ENCODE measurements around the gene GPR160.

GPR160 gene

DNA sequence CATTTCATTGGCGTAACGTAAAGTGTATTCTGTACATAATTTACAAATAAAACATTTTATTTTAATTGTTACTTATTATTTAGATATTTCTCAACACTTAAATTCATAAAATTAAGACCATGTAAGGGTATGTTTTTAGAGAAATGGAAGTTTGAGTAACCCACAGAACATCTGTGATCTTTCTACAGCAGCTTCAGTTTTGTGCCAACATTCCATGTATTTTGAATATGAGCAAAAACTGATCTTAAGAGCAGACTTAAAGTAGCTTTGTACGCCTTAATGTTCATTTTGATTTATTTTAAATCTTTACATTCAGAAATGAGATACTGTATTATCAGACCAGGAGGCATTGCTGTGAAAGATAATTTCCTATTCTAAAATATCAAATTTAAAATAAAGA lies 44.0 kb upstream of the GPR160 start:
- H3K36me3 ChIP-seq (ENCODE audit: control insufficient read depth, insufficient read depth, low read length): no peaks in the 10 kb centered on the region
- H3K4me1 ChIP-seq: no peaks in the 10 kb centered on the region
- no peaks in the 10 kb centered on the region for H3K79me2 ChIP-seq
- no peaks in the 10 kb centered on the region for H3K9me3 ChIP-seq (ENCODE audit: control insufficient read depth, low read length)
- no peak overlapping the region for H3K4me2 ChIP-seq (ENCODE audit: low read length)
- H3K27me3 ChIP-seq (ENCODE audit: control insufficient read depth, insufficient read depth, low read length): no peaks in the 10 kb centered on the region
- H3K9ac ChIP-seq: no peak overlapping the region
- TF ChIP-seq, protein P1, sequence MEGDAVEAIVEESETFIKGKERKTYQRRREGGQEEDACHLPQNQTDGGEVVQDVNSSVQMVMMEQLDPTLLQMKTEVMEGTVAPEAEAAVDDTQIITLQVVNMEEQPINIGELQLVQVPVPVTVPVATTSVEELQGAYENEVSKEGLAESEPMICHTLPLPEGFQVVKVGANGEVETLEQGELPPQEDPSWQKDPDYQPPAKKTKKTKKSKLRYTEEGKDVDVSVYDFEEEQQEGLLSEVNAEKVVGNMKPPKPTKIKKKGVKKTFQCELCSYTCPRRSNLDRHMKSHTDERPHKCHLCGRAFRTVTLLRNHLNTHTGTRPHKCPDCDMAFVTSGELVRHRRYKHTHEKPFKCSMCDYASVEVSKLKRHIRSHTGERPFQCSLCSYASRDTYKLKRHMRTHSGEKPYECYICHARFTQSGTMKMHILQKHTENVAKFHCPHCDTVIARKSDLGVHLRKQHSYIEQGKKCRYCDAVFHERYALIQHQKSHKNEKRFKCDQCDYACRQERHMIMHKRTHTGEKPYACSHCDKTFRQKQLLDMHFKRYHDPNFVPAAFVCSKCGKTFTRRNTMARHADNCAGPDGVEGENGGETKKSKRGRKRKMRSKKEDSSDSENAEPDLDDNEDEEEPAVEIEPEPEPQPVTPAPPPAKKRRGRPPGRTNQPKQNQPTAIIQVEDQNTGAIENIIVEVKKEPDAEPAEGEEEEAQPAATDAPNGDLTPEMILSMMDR (IDR thresholded peaks at IDR 0.05): no peak
- H3K4me3 ChIP-seq (ENCODE audit: low read depth, low read length): no peak overlapping the region
- no peak overlapping the region for H3K27ac ChIP-seq
- H2AFZ ChIP-seq: no peak overlapping the region

DNA sequence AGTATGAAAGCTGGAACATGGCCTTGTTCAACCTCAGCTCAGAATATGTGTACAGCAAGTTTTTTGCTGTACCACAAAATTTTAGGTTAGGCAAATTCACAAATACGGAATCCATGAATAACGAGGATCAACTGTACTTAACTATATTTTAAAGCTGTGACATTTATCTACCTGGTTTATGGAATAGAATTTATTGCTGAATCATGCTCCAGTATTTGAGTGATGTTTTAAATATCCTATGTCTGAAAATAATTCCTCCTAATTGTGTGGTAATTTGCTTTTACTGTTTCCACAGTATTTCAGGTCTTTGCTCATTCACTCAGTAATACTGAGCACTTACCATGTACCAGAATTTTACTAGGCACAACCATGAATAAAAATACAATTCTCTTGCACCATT lies 41.7 kb upstream of the GPR160 start:
- Histone ChIP-seq H3K9ac (no peak overlapping the region), H3K27me3 (ENCODE audit: control insufficient read depth, insufficient read depth, low read length) (no peaks in the 10 kb centered on the region), H3K79me2 (no peaks in the 10 kb centered on the region), H3K4me3 (ENCODE audit: low read depth, low read length) (no peak overlapping the region), H2AFZ (no peak overlapping the region), H3K36me3 (ENCODE audit: control insufficient read depth, insufficient read depth, low read length) (no peaks in the 10 kb centered on the region), H3K4me2 (ENCODE audit: low read length) (no peak overlapping the region), H3K9me3 (ENCODE audit: control insufficient read depth, low read length) (no peaks in the 10 kb centered on the region), H3K27ac (no peak overlapping the region), H3K4me1 (no peaks in the 10 kb centered on the region)
- TF ChIP-seq, protein P1 (IDR thresholded peaks at IDR 0.05): no peak

DNA sequence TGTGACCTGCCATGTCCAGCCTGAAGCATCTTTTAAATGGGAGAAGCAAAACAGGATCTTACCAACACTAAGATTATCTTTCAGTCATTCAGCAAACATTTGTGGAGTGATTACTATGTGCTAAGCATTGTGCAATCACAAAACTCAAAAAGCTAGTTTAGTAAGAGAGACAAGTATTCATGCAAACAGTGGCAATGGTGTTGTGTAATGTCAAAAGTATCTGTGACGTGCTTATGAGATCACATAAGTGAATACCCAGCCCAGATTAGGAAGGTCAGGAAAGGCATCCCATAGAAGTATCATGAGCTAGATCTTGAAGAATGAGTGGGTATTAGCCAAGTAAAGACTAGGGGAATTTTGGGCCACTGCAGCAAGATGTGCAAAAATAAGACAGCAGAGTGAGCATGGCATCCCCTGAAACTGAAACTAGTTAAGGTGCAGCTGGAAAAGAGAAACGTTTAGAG lies 39.1 kb upstream of the GPR160 start:
- H3K27ac ChIP-seq: no peak overlapping the region
- H3K36me3 ChIP-seq (ENCODE audit: control insufficient read depth, insufficient read depth, low read length): no peaks in the 10 kb centered on the region

DNA sequence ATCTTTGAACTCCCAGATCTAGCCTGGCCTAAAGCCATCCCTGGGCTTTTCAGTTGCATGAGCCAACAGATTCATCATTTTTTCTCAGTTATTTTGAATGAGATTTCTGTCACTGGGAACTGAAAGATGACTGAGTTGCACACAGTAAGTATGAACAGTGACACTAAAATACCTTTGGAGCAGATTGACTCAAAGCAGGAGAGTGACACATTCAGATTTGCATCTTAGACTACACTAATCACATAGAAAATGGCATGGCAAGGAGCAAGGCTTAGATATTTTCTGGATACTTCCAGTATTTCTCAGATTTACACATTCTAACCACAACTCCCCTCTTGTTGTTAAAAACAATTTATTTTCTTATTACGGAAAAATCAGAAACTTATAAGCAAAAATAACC lies 38.4 kb upstream of the GPR160 start:
- no peak overlapping the region for H3K4me2 ChIP-seq (ENCODE audit: low read length)
- no peaks in the 10 kb centered on the region for H3K36me3 ChIP-seq (ENCODE audit: control insufficient read depth, insufficient read depth, low read length)
- no peaks in the 10 kb centered on the region for H3K27me3 ChIP-seq (ENCODE audit: control insufficient read depth, insufficient read depth, low read length)
- H3K4me3 ChIP-seq (ENCODE audit: low read depth, low read length): no peak overlapping the region
- no peak overlapping the region for H2AFZ ChIP-seq
- H3K79me2 ChIP-seq: no peaks in the 10 kb centered on the region
- no peaks in the 10 kb centered on the region for H3K9me3 ChIP-seq (ENCODE audit: control insufficient read depth, low read length)
- no peak overlapping the region for H3K9ac ChIP-seq
- H3K27ac ChIP-seq: no peak overlapping the region
- TF ChIP-seq, protein P1 (IDR thresholded peaks at IDR 0.05): no peak
- no peaks in the 10 kb centered on the region for H3K4me1 ChIP-seq

More for the DNA sequence above, 39.1 kb upstream of the GPR160 start:
- TF ChIP-seq, protein P1 (IDR thresholded peaks at IDR 0.05): no peak
- Histone ChIP-seq H3K4me1 (no peaks in the 10 kb centered on the region), H3K9ac (no peak overlapping the region), H3K9me3 (ENCODE audit: control insufficient read depth, low read length) (no peaks in the 10 kb centered on the region), H3K4me3 (ENCODE audit: low read depth, low read length) (no peak overlapping the region), H2AFZ (no peak overlapping the region), H3K79me2 (no peaks in the 10 kb centered on the region), H3K27me3 (ENCODE audit: control insufficient read depth, insufficient read depth, low read length) (no peaks in the 10 kb centered on the region), H3K4me2 (ENCODE audit: low read length) (no peak overlapping the region)

DNA sequence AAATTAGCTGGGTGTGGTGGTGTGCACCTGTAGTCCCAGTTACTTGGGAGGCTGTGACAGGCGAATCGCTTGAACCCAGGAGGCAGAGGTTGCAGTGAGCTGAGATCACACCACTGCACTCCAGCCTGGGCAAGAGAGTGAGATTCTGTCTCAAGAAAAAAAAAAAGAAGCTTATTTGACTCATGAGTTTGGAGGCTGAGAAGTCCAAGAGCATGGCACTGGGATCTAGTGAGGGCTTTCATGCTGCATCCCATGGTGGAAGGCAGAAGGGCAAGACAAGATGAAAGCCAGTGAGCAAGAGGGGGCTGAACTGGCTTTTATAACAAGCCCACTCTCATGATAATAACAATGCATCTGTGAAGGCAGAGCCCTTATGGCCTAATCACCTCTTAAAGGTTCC lies 37.7 kb upstream of the GPR160 start:
- Histone ChIP-seq H3K27ac (no peak overlapping the region), H2AFZ (no peak overlapping the region), H3K4me1 (no peaks in the 10 kb centered on the region), H3K79me2 (no peaks in the 10 kb centered on the region), H3K36me3 (ENCODE audit: control insufficient read depth, insufficient read depth, low read length) (no peaks in the 10 kb centered on the region), H3K9me3 (ENCODE audit: control insufficient read depth, low read length) (no peaks in the 10 kb centered on the region), H3K4me3 (ENCODE audit: low read depth, low read length) (no peak overlapping the region), H3K27me3 (ENCODE audit: control insufficient read depth, insufficient read depth, low read length) (no peaks in the 10 kb centered on the region), H3K9ac (no peak overlapping the region), H3K4me2 (ENCODE audit: low read length) (no peak overlapping the region)
- TF ChIP-seq, protein P1 (IDR thresholded peaks at IDR 0.05): no peak

Data from parathyroid adenoma (tissue), 2 donors.